Coronary artery (tissue), 2 donors: ENCODE results near the gene CARMIL3.
"Not testable (repeated sequence)": the region's sequence is repeated elsewhere in the genome, so short reads cannot be mapped to it uniquely, and the experiment has no call there.

Source experiments
- DNase-seq: peaks from one replicate; pipeline ENCODE4 v3.0.0-alpha.2; 2017; ENCODE audit warnings: low spot score
- H3K27ac ChIP-seq, 2 donors: fragments of 200-600 bp; sonication (generic); one replicate each; pipeline ENCODE4 v1.5.1; 2016 to 2019
- H3K4me3 ChIP-seq: fragments of 200-600 bp; sonication (generic); 2 replicates; pipeline ENCODE4 v1.5.1; 2016; ENCODE audit warnings: mild to moderate bottlenecking, moderate library complexity
- CTCF ChIP-seq: fragments of 200-600 bp; sonication (generic); IDR thresholded peaks from one replicate; pipeline ENCODE4 v1.5.1; 2019; ENCODE audit warnings: antibody characterized with exemption

The CARMIL3 gene

GRCh38 chr14:24098229-24098926 is 46.6 kb downstream of the CARMIL3 start:
- Histone ChIP-seq H3K27ac (no peak overlapping the region), H3K4me3 (no peak overlapping the region)
- no peak for DNase-seq
- no peak for TF ChIP-seq CTCF

GRCh38 chr14:24098927-24099813 is 47.4 kb downstream of the CARMIL3 start:
- H3K27ac ChIP-seq, result no peak overlapping the region
- H3K4me3 ChIP-seq, result no peak overlapping the region
- no peak for DNase-seq
- TF ChIP-seq CTCF, result no peak

- DNase-seq, result no peak
- H3K4me3 ChIP-seq, result no peak overlapping the region
- TF ChIP-seq CTCF, result no peak
- no peak overlapping the region for H3K27ac ChIP-seq
These were observed 48.6 kb downstream of the CARMIL3 start for GRCh38 chr14:24100197-24100981.

- DNase-seq, result no peak
- Histone ChIP-seq H3K27ac (no peak overlapping the region), H3K4me3 (no peak overlapping the region)
- TF ChIP-seq CTCF, result no peak
These were observed 49.2 kb downstream of the CARMIL3 start for GRCh38 chr14:24100982-24101494.

GRCh38 chr14:24102357-24103048 is 50.7 kb downstream of the CARMIL3 start:
- no peak for TF ChIP-seq CTCF
- H3K27ac ChIP-seq, result no peak overlapping the region
- DNase-seq, result no peak
- H3K4me3 ChIP-seq, result no peak overlapping the region

- Histone ChIP-seq H3K4me3 (no peak overlapping the region), H3K27ac (no peak overlapping the region)
- TF ChIP-seq CTCF, result no peak
- DNase-seq, result no peak
These were observed 51.6 kb downstream of the CARMIL3 start for GRCh38 chr14:24103451-24103850.

GRCh38 chr14:24105609-24106239 is 53.9 kb downstream of the CARMIL3 start:
- DNase-seq, H3K27ac ChIP-seq, H3K4me3 ChIP-seq: not testable (repeated sequence)
